Suppressor macrophage (primary cell): ENCODE measurements around the gene ECHDC1.
"Not testable (repeated sequence)": the region's sequence is repeated elsewhere in the genome, so short reads cannot be mapped to it uniquely, and the experiment has no call there.

Experiments
- DNase-seq, 4 experiments: peaks; one replicate each; pipeline ENCODE4 v3.0.0-alpha.2; 2020 to 2022

Gene ECHDC1

GRCh38 chr6:127341471-127342202 lies 1.8 kb downstream of the ECHDC1 start:
- DNase-seq, result peak; percentile 12 to 39 (median 25)

- no peak for DNase-seq
Observed at GRCh38 chr6:127340171-127340570, 3.2 kb downstream of the ECHDC1 start.

GRCh38 chr6:127338936-127339335 lies 4.5 kb downstream of the ECHDC1 start:
- no peak for DNase-seq

- no peak for DNase-seq
Observed at GRCh38 chr6:127332383-127332961, 10.9 kb downstream of the ECHDC1 start.

GRCh38 chr6:127331256-127331655 lies 12.2 kb downstream of the ECHDC1 start:
- DNase-seq, result not testable (repeated sequence)

GRCh38 chr6:127328043-127328609 lies 15.3 kb downstream of the ECHDC1 start:
- DNase-seq, result no peak

GRCh38 chr6:127319686-127320085 lies 23.7 kb downstream of the ECHDC1 start:
- no peak for DNase-seq

GRCh38 chr6:127317388-127318128 lies 25.9 kb downstream of the ECHDC1 start:
- DNase-seq, result peak; percentile 17 to 66 (median 44)

GRCh38 chr6:127305741-127306140 lies 37.7 kb downstream of the ECHDC1 start:
- DNase-seq, result no peak

GRCh38 chr6:127303917-127304316 lies 39.5 kb downstream of the ECHDC1 start:
- no peak for DNase-seq

GRCh38 chr6:127302728-127303660 lies 40.4 kb downstream of the ECHDC1 start:
- DNase-seq, result peak; percentile 72 to 88 (median 84)

GRCh38 chr6:127301199-127301700 lies 42.2 kb downstream of the ECHDC1 start:
- DNase-seq, result no peak

- DNase-seq, result peak in 2 of 4 experiments; percentile 3 to 11
Observed at GRCh38 chr6:127300411-127300810, 43.0 kb downstream of the ECHDC1 start.

- DNase-seq, result no peak
Observed at GRCh38 chr6:127299522-127300240, 43.7 kb downstream of the ECHDC1 start.

- DNase-seq, result no peak
Observed at GRCh38 chr6:127298475-127298874, 44.9 kb downstream of the ECHDC1 start.

GRCh38 chr6:127297502-127298070 lies 45.8 kb downstream of the ECHDC1 start:
- no peak for DNase-seq

- no peak for DNase-seq
Observed at GRCh38 chr6:127291495-127291894, 51.9 kb downstream of the ECHDC1 start.

- no peak for DNase-seq
Observed at GRCh38 chr6:127290391-127291265, 52.8 kb downstream of the ECHDC1 start.

GRCh38 chr6:127289934-127290333 lies 53.5 kb downstream of the ECHDC1 start:
- no peak for DNase-seq

- no peak for DNase-seq
Observed at GRCh38 chr6:127288705-127289104, 54.7 kb downstream of the ECHDC1 start.
